H1 (cell line): ENCODE measurements around the gene GPR65. TPM values are rescaled to one million over a fixed set of nuclear protein-coding genes. Genes with fewer than 3 reads are reported as not detected.

ENCODE experiments used
- CTCF ChIA-PET: fragments of 300-600 bp; sonication (Branson Sonifier 250); formaldehyde crosslinking; loops from one replicate; lab custom pipeline; 2021; ENCODE audit not compliant: partially characterized antibody; lab: Charles Lee
- POLR2A ChIA-PET: fragments of 300-600 bp; sonication (Branson Sonifier 250); formaldehyde crosslinking; loops from one replicate; lab custom pipeline; 2021; ENCODE audit warnings: inconsistent platforms; ENCODE audit not compliant: partially characterized antibody; lab: Charles Lee
- DNase-seq, 2 experiments: peaks; one replicate each; pipeline versions ENCODE4 v3.0.0 to v3.0.0-alpha.2; 2010 to 2022; ENCODE audit warnings: low spot score in 2 of 2, low read depth in 1 of 2, mixed read lengths in 1 of 2
- FAIRE-seq: peaks from 2 replicates; lab custom pipeline; 2011; peaks lifted over from hg19 to GRCh38; lab: Jason Lieb, UNC
- H2AFZ ChIP-seq: 2 replicates; pipeline ENCODE4 v1.8.1; 2012; ENCODE audit warnings: low read length, inconsistent platforms
- H2AK5ac ChIP-seq: 2 replicates; pipeline ENCODE4 v1.6.1; 2013; ENCODE audit warnings: low read depth, low read length
- H2BK120ac ChIP-seq: replicated peaks from 2 replicates; pipeline ENCODE3; 2013; ENCODE audit warnings: low read depth, low read length, inconsistent platforms
- H2BK12ac ChIP-seq: 2 replicates; pipeline ENCODE4 v1.6.1; 2013; ENCODE audit warnings: low read depth, low read length
- H2BK15ac ChIP-seq: 2 replicates; pipeline ENCODE4 v1.6.1; 2013; ENCODE audit warnings: low read length
- H2BK20ac ChIP-seq: 2 replicates; pipeline ENCODE4 v1.6.1; 2013; ENCODE audit warnings: low read length
- H2BK5ac ChIP-seq: 2 replicates; pipeline ENCODE4 v1.6.1; 2013; ENCODE audit warnings: low read depth, low read length
- H3K14ac ChIP-seq: 2 replicates; pipeline ENCODE4 v1.6.1; 2013; ENCODE audit warnings: inconsistent platforms; ENCODE audit not compliant: insufficient read length
- H3K18ac ChIP-seq: 2 replicates; pipeline ENCODE4 v1.6.1; 2013; ENCODE audit warnings: low read length; ENCODE audit errors: extremely low read depth
- H3K23ac ChIP-seq: 2 replicates; pipeline ENCODE4 v1.6.1; 2013; ENCODE audit warnings: inconsistent platforms; ENCODE audit not compliant: insufficient read length
- H3K23me2 ChIP-seq: 2 replicates; pipeline ENCODE4 v1.6.1; 2013; ENCODE audit warnings: low read depth, low read length
- H3K27ac ChIP-seq: 2 replicates; pipeline ENCODE4 v1.6.1; 2011; ENCODE audit warnings: low read depth, low read length, inconsistent platforms
- H3K27me3 ChIP-seq, 4 experiments: replicated peaks in 1 of 4; 1 replicate in 1 of 4; 2 replicates in 3 of 4; pipeline versions ENCODE4 v1.6.1 to v1.8.1; 2011 to 2013; ENCODE audit warnings: low read length in 3 of 4, mild to moderate bottlenecking in 3 of 4, inconsistent platforms in 2 of 4, mixed read lengths in 2 of 4, moderate library complexity in 1 of 4; ENCODE audit not compliant: control insufficient read depth in 3 of 4, insufficient read depth in 3 of 4; ENCODE audit errors: extremely low read depth in 1 of 4
- H3K36me3 ChIP-seq, 4 experiments: 2 replicates each; pipeline versions ENCODE4 v1.6.1 to v1.8.1; 2011 to 2013; ENCODE audit warnings: mild to moderate bottlenecking in 4 of 4, low read length in 3 of 4, moderate library complexity in 2 of 4, control low read depth in 1 of 4, inconsistent platforms in 1 of 4; ENCODE audit not compliant: insufficient read depth in 4 of 4, control insufficient read depth in 2 of 4
- H3K4ac ChIP-seq: replicated peaks from 2 replicates; pipeline ENCODE3; 2013; ENCODE audit warnings: low read length, low read depth, mixed read lengths, inconsistent platforms; ENCODE audit not compliant: insufficient read length
- H3K4me1 ChIP-seq, 4 experiments: replicated peaks in 1 of 4; 1 replicate in 1 of 4; 2 replicates in 3 of 4; pipeline versions ENCODE4 v1.6.1 to v1.8.1; 2011 to 2013; ENCODE audit warnings: low read length in 3 of 4, inconsistent platforms in 2 of 4, mixed read lengths in 1 of 4; ENCODE audit not compliant: insufficient read depth in 4 of 4, control insufficient read depth in 3 of 4
- H3K4me2 ChIP-seq, 2 experiments: 2 replicates each; pipeline versions ENCODE4 v1.6.1 to v1.8.1; 2011 to 2013; ENCODE audit warnings: low read depth in 2 of 2, low read length in 2 of 2, control low read depth in 1 of 2, inconsistent platforms in 1 of 2, mild to moderate bottlenecking in 1 of 2; ENCODE audit not compliant: insufficient read depth in 1 of 2
- H3K4me3 ChIP-seq, 4 experiments: fragments of 200-600, 300-600 bp in 1 of 4; sonication (generic), shearing (Covaris generic), sonication (Bioruptor Twin) in 1 of 4; 2 replicates each; pipeline versions ENCODE4 v1.5.1 to v1.8.1; 2011 to 2016; ENCODE audit warnings: low read length in 4 of 4, low read depth in 3 of 4, control low read depth in 2 of 4, inconsistent platforms in 2 of 4, mild to moderate bottlenecking in 2 of 4, mixed read lengths in 1 of 4, moderate library complexity in 1 of 4; ENCODE audit not compliant: insufficient read depth in 2 of 4; ENCODE audit errors: extremely low read depth in 1 of 4
- H3K56ac ChIP-seq: replicated peaks from 2 replicates; pipeline ENCODE3; 2013; ENCODE audit warnings: low read depth, mild to moderate bottlenecking, mixed read lengths, low read length, inconsistent platforms; ENCODE audit not compliant: insufficient read length
- H3K79me1 ChIP-seq: 2 replicates; pipeline ENCODE4 v1.6.1; 2013; ENCODE audit warnings: low read depth, low read length, control low read depth
- H3K79me2 ChIP-seq, 2 experiments: 2 replicates each; pipeline versions ENCODE4 v1.6.1 to v1.8.1; 2012 to 2013; ENCODE audit warnings: low read length in 2 of 2, mild to moderate bottlenecking in 2 of 2, inconsistent platforms in 1 of 2; ENCODE audit not compliant: insufficient read depth in 2 of 2, control insufficient read depth in 1 of 2
- H3K9ac ChIP-seq, 4 experiments: replicated peaks in 1 of 4; 1 replicate in 1 of 4; 2 replicates in 3 of 4; pipeline versions ENCODE4 v1.6.1 to v1.8.1; 2011 to 2013; ENCODE audit warnings: low read depth in 3 of 4, low read length in 3 of 4, control low read depth in 2 of 4, mild to moderate bottlenecking in 2 of 4, moderate library complexity in 2 of 4, inconsistent platforms in 1 of 4; ENCODE audit errors: extremely low read depth in 1 of 4
- H3K9me3 ChIP-seq, 2 experiments: 2 replicates each; pipeline versions ENCODE4 v1.6.1 to v1.8.1; 2012 to 2013; ENCODE audit warnings: mild to moderate bottlenecking in 2 of 2, moderate library complexity in 2 of 2, control low read depth in 1 of 2, inconsistent platforms in 1 of 2, low read depth in 1 of 2, low read length in 1 of 2, mixed read lengths in 1 of 2; ENCODE audit not compliant: insufficient read depth in 2 of 2
- H4K20me1 ChIP-seq, 2 experiments: replicated peaks in 1 of 2; 2 replicates each; pipeline versions ENCODE3 to v1.8.1; 2011 to 2013; ENCODE audit warnings: inconsistent platforms in 2 of 2, low read length in 2 of 2, mild to moderate bottlenecking in 1 of 2; ENCODE audit not compliant: insufficient read depth in 2 of 2, control insufficient read depth in 1 of 2
- H4K5ac ChIP-seq: 2 replicates; pipeline ENCODE4 v1.6.1; 2013; ENCODE audit warnings: low read length, low read depth, mixed read lengths, inconsistent platforms; ENCODE audit not compliant: insufficient read length
- H4K8ac ChIP-seq: 2 replicates; pipeline ENCODE4 v1.8.0; 2013; ENCODE audit warnings: mild to moderate bottlenecking, moderate library complexity, low read length, inconsistent platforms; ENCODE audit not compliant: insufficient read depth; ENCODE audit errors: extremely low read depth
- H4K91ac ChIP-seq: replicated peaks from 2 replicates; pipeline ENCODE3; 2013; ENCODE audit warnings: low read length, mixed read lengths, inconsistent platforms; ENCODE audit not compliant: insufficient read length
- ASH2L ChIP-seq: fragments of 200-600, 300-600 bp; sonication (generic); IDR thresholded peaks from one replicate; pipeline ENCODE4 v1.7.1; 2017; ENCODE audit warnings: low read length
- ATF2 ChIP-seq: IDR thresholded peaks from 2 replicates; pipeline ENCODE4 v1.6.1; 2012; ENCODE audit warnings: low read length, inconsistent platforms
- CBX5 ChIP-seq: fragments of 300-800, 300-1000 bp; sonication (generic); IDR thresholded peaks from 2 replicates; pipeline ENCODE4 v1.7.1; 2016; ENCODE audit warnings: antibody characterized with exemption, low read length, low read depth
- CHD1 ChIP-seq: IDR thresholded peaks from 2 replicates; pipeline ENCODE4 v1.6.1; 2012; ENCODE audit warnings: low read depth, low read length, improper control_type of control experiment
- CHD2 ChIP-seq: IDR thresholded peaks from 2 replicates; pipeline ENCODE4 v1.6.1; 2012; ENCODE audit warnings: low read length, improper control_type of control experiment
- CTBP2 ChIP-seq: IDR thresholded peaks from 2 replicates; pipeline ENCODE4 v1.7.0; 2011; ENCODE audit warnings: borderline replicate concordance, mild to moderate bottlenecking, moderate library complexity, mixed read lengths, low read length; ENCODE audit not compliant: insufficient read depth, insufficient read length
- E2F6 ChIP-seq: IDR thresholded peaks from 2 replicates; pipeline ENCODE4 v1.6.1; 2012; ENCODE audit warnings: inconsistent platforms
- JUN ChIP-seq: IDR thresholded peaks from 2 replicates; pipeline ENCODE4 v1.6.1; 2011; ENCODE audit warnings: low read depth, mild to moderate bottlenecking, improper control_type of control experiment, low read length
- MAFK ChIP-seq: IDR thresholded peaks from 2 replicates; pipeline ENCODE4 v1.6.1; 2012; ENCODE audit warnings: low read depth, mild to moderate bottlenecking, improper control_type of control experiment, low read length
- SP2 ChIP-seq: IDR thresholded peaks from 2 replicates; pipeline ENCODE4 v1.6.1; 2012; ENCODE audit warnings: mild to moderate bottlenecking, low read length, inconsistent platforms
- TAF7 ChIP-seq: optimal IDR thresholded peaks from 2 replicates; pipeline ENCODE3; 2011; ENCODE audit warnings: low read depth, mild to moderate bottlenecking, inconsistent platforms, low read length, moderate library complexity, borderline replicate concordance
- ZNF274 ChIP-seq: IDR thresholded peaks from 2 replicates; pipeline ENCODE4 v1.7.0; 2012; ENCODE audit warnings: low read length, borderline replicate concordance; ENCODE audit errors: extremely low read depth
- WGBS, 2 experiments: shearing (Covaris generic) in 1 of 2; methylation state at CpG; one replicate each; pipeline versions ENCODE4 v1.1.6 to v1.1.7; 2013 to 2015; ENCODE audit warnings: low lambda C conversion rate in 2 of 2, mixed read lengths in 2 of 2, inconsistent platforms in 1 of 2, low coverage in 1 of 2, missing lambda C conversion rate in 1 of 2; ENCODE audit not compliant: insufficient replicate concordance in 2 of 2, insufficient coverage in 1 of 2, insufficient read length in 1 of 2; ENCODE audit errors: extremely low coverage in 1 of 2, missing lambda C conversion rate in 1 of 2; 5-methylcytosine and 5-hydroxymethylcytosine counted together
- polyA plus RNA-seq, 7 experiments: library from polyadenylated mRNA; depleted of rRNA in 3 of 7; stranded (reverse) in 5 of 7; unstranded in 2 of 7; fragments of >200 nt in 5 of 7; fragments of 200-250 nt in 2 of 7; gene quantifications; 1 replicate in 5 of 7; 2 replicates in 1 of 7; 4 replicates in 1 of 7; pipeline versions ENCODE4 v1.2.1 to v1.2.3, GENCODE V29; 2011 to 2013; ENCODE audit warnings: missing spikeins in 2 of 7, mixed read lengths in 2 of 7
- total RNA-seq: library from RNA; stranded (reverse); fragmentation: NEBNext Ultra II Directional; extraction: Animal tissue kit (Norgen Biotek cat#: 25700); gene quantifications from 2 replicates; pipeline ENCODE4 v1.2.1, GENCODE V29; 2021

Gene GPR65
- total and polyA plus RNA-seq, 2 of the 8 experiments (the other 6 are each of a cell fraction or from before 2014, with no cell fraction given): not detected

DNA sequence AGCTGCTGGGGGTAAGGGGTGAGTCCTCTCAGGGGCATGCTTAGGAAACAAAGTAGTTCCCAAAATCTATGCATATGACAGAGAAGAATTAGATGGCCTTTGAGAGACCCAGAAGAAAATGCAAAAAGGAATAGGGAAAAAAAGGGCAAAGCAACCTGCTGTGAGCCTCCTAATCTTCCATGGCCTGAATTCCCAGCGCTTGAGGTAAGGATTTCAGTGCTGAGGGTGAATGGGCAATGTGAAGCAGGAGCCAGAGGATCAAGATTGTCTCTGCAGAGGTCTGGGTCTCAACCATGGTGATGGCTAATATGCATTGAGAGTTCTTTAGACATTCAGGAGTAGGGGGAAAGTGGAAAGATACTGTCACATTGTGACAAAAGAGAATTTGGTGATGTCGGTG, 31.5 kb downstream of the GPR65 start:
- Histone ChIP-seq H2BK20ac (no peak overlapping the region), H2AK5ac (no peak overlapping the region), H4K8ac (no peak overlapping the region), H4K91ac (no peak overlapping the region), H2BK120ac (no peak overlapping the region), H2BK12ac (no peak overlapping the region), H4K20me1 (no peaks in the 10 kb centered on the region), H3K4me1 (peaks cover 0 to 6% (median 0%) of the 10 kb centered on the region in 4 experiments; a peak in 2 of 7 replicates), H3K4ac (no peak overlapping the region), H3K23ac (no peak overlapping the region), H3K9me3 (no peaks in the 10 kb centered on the region), H3K18ac (no peak overlapping the region; the same call in 1 of the 2 replicates), H3K23me2 (no peaks in the 10 kb centered on the region), H2BK15ac (no peak overlapping the region), H3K56ac (no peak overlapping the region), H2BK5ac (no peak overlapping the region), H3K4me2 (no peak overlapping the region; a peak in 1 of 4 replicates), H3K79me2 (no peaks in the 10 kb centered on the region), H3K27me3 (no peaks in the 10 kb centered on the region), H3K4me3 (no peak overlapping the region), H3K27ac (no peak overlapping the region), H3K14ac (no peak overlapping the region), H3K36me3 (no peaks in the 10 kb centered on the region), H2AFZ (no peak overlapping the region), H4K5ac (no peak overlapping the region), H3K9ac (no peak overlapping the region), H3K79me1 (no peaks in the 10 kb centered on the region)
- FAIRE-seq (peak; percentile 28), DNase-seq (no peak)
- ChIA-PET CTCF (interaction anchor here (4.3 kb wide), 1 partner anchor 22 kb away, joined by 18 read pairs; no protein-coding TSS in a partner anchor), POLR2A (no interaction called here)
- 74% methylated on average over 2 of the region's 2 CpGs; no CpG with 5 or more reads in 1 of the 2 experiments for WGBS, 2 experiments
- TF ChIP-seq JUN (no peak), ZNF274 (no peak), E2F6 (no peak), TAF7 (no peak), MAFK (no peak), ATF2 (no peak), ASH2L (no peak), SP2 (no peak), CHD2 (no peak), CHD1 (no peak), CTBP2 (no peak), CBX5 (no peak)
